HepG2 (cell line): Measurements from ENCODE around the gene LHPP. TPM values are rescaled to one million over a fixed set of nuclear protein-coding genes. Genes with fewer than 3 reads are reported as not detected.

ENCODE experiments used
- ATF7-NPFF ChIP-seq: sonication (generic); formaldehyde crosslinking; IDR thresholded peaks from 2 replicates; pipeline ENCODE4 v1.8.1; 2023; ENCODE audit warnings: mild to moderate bottlenecking, low read depth, missing genetic modification reagents, moderate library complexity
- BCL6 ChIP-seq: IDR thresholded peaks from 2 replicates; pipeline ENCODE4 v1.6.1; 2016; ENCODE audit warnings: missing genetic modification reagents, missing compliant biosample characterization
- BRD4 ChIP-seq: sonication (generic); formaldehyde crosslinking; IDR thresholded peaks from 2 replicates; pipeline ENCODE4 v1.4.0; 2020; ENCODE audit warnings: missing genetic modification reagents
- EZH2 ChIP-seq: conservative IDR thresholded peaks from 2 replicates; pipeline ENCODE4 v1.6.1; 2012; ENCODE audit warnings: mild to moderate bottlenecking, low read depth, low read length, moderate library complexity
- HDAC2 ChIP-seq: sonication (generic); formaldehyde crosslinking; IDR thresholded peaks from 2 replicates; pipeline ENCODE4 v1.4.0; 2020; ENCODE audit warnings: missing genetic modification reagents
- MAFF ChIP-seq: IDR thresholded peaks from 2 replicates; pipeline ENCODE4 v1.6.1; 2011; ENCODE audit warnings: low read depth, low read length, improper control_type of control experiment
- MAFK ChIP-seq, 2 experiments: IDR thresholded peaks in 1 of 2; conservative IDR thresholded peaks in 1 of 2; 2 replicates each; pipeline ENCODE4 v1.6.1; 2011; ENCODE audit warnings: improper control_type of control experiment in 2 of 2, low read length in 2 of 2
- MYC ChIP-seq: sonication (generic); formaldehyde crosslinking; IDR thresholded peaks from 2 replicates; pipeline ENCODE4 v1.9.0; 2021; ENCODE audit warnings: missing genetic modification reagents, borderline replicate concordance
- NAIF1 ChIP-seq: sonication (generic); formaldehyde crosslinking; IDR thresholded peaks from 2 replicates; pipeline ENCODE4 v1.5.0; 2020; ENCODE audit warnings: mild to moderate bottlenecking, missing genetic modification reagents, borderline replicate concordance
- NFYC ChIP-seq: IDR thresholded peaks from 2 replicates; pipeline ENCODE4 v1.6.1; 2016; ENCODE audit warnings: missing genetic modification reagents, missing compliant biosample characterization
- RBM39 ChIP-seq: fragments of 200-400 bp; formaldehyde crosslinking; IDR thresholded peaks from one replicate; pipeline ENCODE4 v1.6.1; 2018; ENCODE audit warnings: antibody characterized with exemption, mild to moderate bottlenecking, low read depth, low read length; ENCODE audit not compliant: poor library complexity, severe bottlenecking
- TARDBP ChIP-seq: sonication (generic); formaldehyde crosslinking; IDR thresholded peaks from 2 replicates; pipeline ENCODE4 v1.8.0; 2022; ENCODE audit warnings: mild to moderate bottlenecking, missing genetic modification reagents
- ZBTB3 ChIP-seq: sonication (generic); formaldehyde crosslinking; IDR thresholded peaks from 2 replicates; pipeline ENCODE4 v1.4.0; 2020; ENCODE audit warnings: low read depth, mild to moderate bottlenecking, moderate library complexity, missing genetic modification reagents, borderline replicate concordance
- ZMAT3 ChIP-seq: sonication (generic); formaldehyde crosslinking; conservative IDR thresholded peaks from 2 replicates; pipeline ENCODE4 v1.7.0; 2021; ENCODE audit warnings: missing genetic modification reagents
- ZNF205 ChIP-seq: IDR thresholded peaks from 2 replicates; pipeline ENCODE4 v1.6.1; 2018; ENCODE audit warnings: missing biosample characterization, missing genetic modification reagents
- ZNF333 ChIP-seq: sonication (generic); formaldehyde crosslinking; IDR thresholded peaks from 2 replicates; pipeline ENCODE4 v1.4.0; 2020; ENCODE audit warnings: mild to moderate bottlenecking, missing genetic modification reagents, borderline replicate concordance
- ZNF430 ChIP-seq: sonication (generic); formaldehyde crosslinking; IDR thresholded peaks from 2 replicates; pipeline ENCODE4 v1.9.0; 2021; ENCODE audit warnings: mild to moderate bottlenecking, missing genetic modification reagents
- ZNF569 ChIP-seq: sonication (generic); formaldehyde crosslinking; IDR thresholded peaks from 2 replicates; pipeline ENCODE4 v1.5.0; 2020; ENCODE audit warnings: mild to moderate bottlenecking, missing genetic modification reagents, moderate library complexity, borderline replicate concordance
- ZNF607 ChIP-seq: sonication (generic); formaldehyde crosslinking; IDR thresholded peaks from 2 replicates; pipeline ENCODE4 v1.5.1; 2020; ENCODE audit warnings: missing genetic modification reagents, mild to moderate bottlenecking, borderline replicate concordance
- ZNF746 ChIP-seq: sonication (generic); formaldehyde crosslinking; IDR thresholded peaks from 2 replicates; pipeline ENCODE4 v1.8.0; 2022; ENCODE audit warnings: mild to moderate bottlenecking, missing genetic modification reagents
- ZNF775 ChIP-seq: sonication (generic); formaldehyde crosslinking; IDR thresholded peaks from 2 replicates; pipeline ENCODE4 v1.4.0; 2020; ENCODE audit warnings: missing genetic modification reagents, mild to moderate bottlenecking, moderate library complexity, borderline replicate concordance
- ZZZ3 ChIP-seq: sonication (generic); formaldehyde crosslinking; IDR thresholded peaks from 2 replicates; pipeline ENCODE4 v1.4.0; 2020; ENCODE audit warnings: missing genetic modification reagents, mild to moderate bottlenecking, borderline replicate concordance
- polyA plus RNA-seq, 8 experiments: library from polyadenylated mRNA; depleted of rRNA in 3 of 8; stranded (reverse) in 7 of 8; unstranded in 1 of 8; fragments of >200 nt; fragmentation: Illumina TruSeq in 4 of 8; extraction: Trizol in 4 of 8; gene quantifications; 2 replicates each; pipeline versions ENCODE4 v1.2.1 to v1.2.3, GENCODE V29; 2011 to 2016; ENCODE audit warnings: low read depth in 4 of 8, missing spikeins in 1 of 8, mixed read lengths in 1 of 8; ENCODE audit not compliant: insufficient read depth in 1 of 8
- total RNA-seq, 5 experiments: library from RNA; depleted of rRNA; stranded (reverse); fragments of >200 nt; fragmentation: Illumina TruSeq; extraction: Trizol; gene quantifications; 2 replicates each; pipeline ENCODE4 v1.2.3, GENCODE V29; 2016; ENCODE audit warnings: low read depth in 1 of 5
- TF ChIP-seq, protein P1 (sequence below): fragments of 450-650 bp; IDR thresholded peaks from 2 replicates; pipeline ENCODE4 v1.6.1; 2017
- TF ChIP-seq, protein P2 (sequence below): sonication (generic); formaldehyde crosslinking; IDR thresholded peaks from 2 replicates; pipeline ENCODE4 v1.5.0; 2020; ENCODE audit warnings: mild to moderate bottlenecking, missing genetic modification reagents, moderate library complexity

Gene LHPP
- total and polyA plus RNA-seq, 2 of the 13 experiments (the other 11 are each of a cell fraction or from before 2014, with no cell fraction given), result 5.2 to 13.1 TPM

GRCh38 chr10:124417895-124418725 is 43.5 kb upstream of the LHPP start (continued):
- TF ChIP-seq BCL6 (CRISPR knock-in tag) (peak; percentile 67; the same call in 1 of the 2 replicates), ZMAT3 (CRISPR knock-in tag) (0 out of 2 replicates have a peak, but pooled peaks have one; percentile 11), ZNF607 (CRISPR knock-in tag) (peak; percentile 42; the same call in 1 of the 2 replicates), ATF7-NPFF (CRISPR knock-in tag) (no peak), HDAC2 (CRISPR knock-in tag) (0 out of 2 replicates have a peak, but pooled peaks have one; percentile 10), ZNF333 (CRISPR knock-in tag) (no peak; the same call in 1 of the 2 replicates), MYC (CRISPR knock-in tag) (peak; percentile 46; the same call in 1 of the 2 replicates), EZH2 (no peak), TARDBP (no peak), NFYC (no peak), ZNF775 (CRISPR knock-in tag) (no peak), MAFF (no peak), MAFK (conservative IDR thresholded peaks at IDR 0.05 in 1 of 2, IDR thresholded peaks at IDR 0.05 in 1 of 2; ENCODE audit: low read length in 2 of 2) (no peak), RBM39 (peak; percentile 8), ZNF430 (CRISPR knock-in tag) (peak; percentile 52; the same call in 1 of the 2 replicates), ZNF569 (CRISPR knock-in tag) (no peak), ZNF746 (no peak), BRD4 (no peak), ZNF205 (CRISPR knock-in tag) (no peak), ZZZ3 (CRISPR knock-in tag) (0 out of 2 replicates have a peak, but pooled peaks have one; percentile 24), NAIF1 (CRISPR knock-in tag) (no peak), ZBTB3 (no peak)
- TF ChIP-seq, protein P1, sequence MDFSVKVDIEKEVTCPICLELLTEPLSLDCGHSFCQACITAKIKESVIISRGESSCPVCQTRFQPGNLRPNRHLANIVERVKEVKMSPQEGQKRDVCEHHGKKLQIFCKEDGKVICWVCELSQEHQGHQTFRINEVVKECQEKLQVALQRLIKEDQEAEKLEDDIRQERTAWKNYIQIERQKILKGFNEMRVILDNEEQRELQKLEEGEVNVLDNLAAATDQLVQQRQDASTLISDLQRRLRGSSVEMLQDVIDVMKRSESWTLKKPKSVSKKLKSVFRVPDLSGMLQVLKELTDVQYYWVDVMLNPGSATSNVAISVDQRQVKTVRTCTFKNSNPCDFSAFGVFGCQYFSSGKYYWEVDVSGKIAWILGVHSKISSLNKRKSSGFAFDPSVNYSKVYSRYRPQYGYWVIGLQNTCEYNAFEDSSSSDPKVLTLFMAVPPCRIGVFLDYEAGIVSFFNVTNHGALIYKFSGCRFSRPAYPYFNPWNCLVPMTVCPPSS, result no peak
- TF ChIP-seq, protein P2, sequence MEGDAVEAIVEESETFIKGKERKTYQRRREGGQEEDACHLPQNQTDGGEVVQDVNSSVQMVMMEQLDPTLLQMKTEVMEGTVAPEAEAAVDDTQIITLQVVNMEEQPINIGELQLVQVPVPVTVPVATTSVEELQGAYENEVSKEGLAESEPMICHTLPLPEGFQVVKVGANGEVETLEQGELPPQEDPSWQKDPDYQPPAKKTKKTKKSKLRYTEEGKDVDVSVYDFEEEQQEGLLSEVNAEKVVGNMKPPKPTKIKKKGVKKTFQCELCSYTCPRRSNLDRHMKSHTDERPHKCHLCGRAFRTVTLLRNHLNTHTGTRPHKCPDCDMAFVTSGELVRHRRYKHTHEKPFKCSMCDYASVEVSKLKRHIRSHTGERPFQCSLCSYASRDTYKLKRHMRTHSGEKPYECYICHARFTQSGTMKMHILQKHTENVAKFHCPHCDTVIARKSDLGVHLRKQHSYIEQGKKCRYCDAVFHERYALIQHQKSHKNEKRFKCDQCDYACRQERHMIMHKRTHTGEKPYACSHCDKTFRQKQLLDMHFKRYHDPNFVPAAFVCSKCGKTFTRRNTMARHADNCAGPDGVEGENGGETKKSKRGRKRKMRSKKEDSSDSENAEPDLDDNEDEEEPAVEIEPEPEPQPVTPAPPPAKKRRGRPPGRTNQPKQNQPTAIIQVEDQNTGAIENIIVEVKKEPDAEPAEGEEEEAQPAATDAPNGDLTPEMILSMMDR, result 0 out of 2 replicates have a peak, but pooled peaks have one; percentile 26
